Panc1 (cell line): ENCODE data around the gene ALKBH4. TPM values are rescaled to one million over a fixed set of nuclear protein-coding genes. Genes with fewer than 3 reads are reported as not detected.
A peak's percentile ranks its signal among the peaks of the same experiment; 100 is the strongest.

ENCODE experiments used
- ATAC-seq: fragments of 200-7000 bp; cut with Tn5 transposase; 2 replicates; pipeline ENCODE4 v1.9.1; 2020; ENCODE audit warnings: mild to moderate bottlenecking, moderate library complexity
- BruUV-seq: library from RNA; stranded (reverse); fragments of 400-500 nt; replicated peaks from 2 replicates; lab custom pipeline; 2021; lab: Mats Ljungman, UMichigan
- CTCF ChIA-PET: fragments of 300-600 bp; sonication (Branson Sonifier 250); formaldehyde crosslinking; loops from one replicate; lab custom pipeline; 2022; ENCODE audit warnings: antibody characterized with exemption; lab: Charles Lee
- POLR2A ChIA-PET: fragments of 300-600 bp; sonication (Branson Sonifier 250); formaldehyde crosslinking; loops from one replicate; lab custom pipeline; 2022; ENCODE audit warnings: antibody characterized with exemption; lab: Charles Lee
- DNase-seq: peaks from one replicate; pipeline ENCODE4 v3.0.0-alpha.2; 2010; ENCODE audit warnings: low read depth, low spot score
- H3K27ac ChIP-seq: 2 replicates; pipeline ENCODE4 v1.5.1; 2011; ENCODE audit warnings: mild to moderate bottlenecking, low read length, inconsistent platforms
- H3K27me3 ChIP-seq: fragments of 200-500 bp; sonication (Bioruptor generic); 2 replicates; pipeline ENCODE4 v1.6.0; 2014; ENCODE audit warnings: low read length, inconsistent platforms; ENCODE audit not compliant: control insufficient read depth, insufficient read depth
- H3K36me3 ChIP-seq: fragments of 200-500 bp; sonication (Bioruptor generic); 2 replicates; pipeline ENCODE4 v1.5.1; 2014; ENCODE audit warnings: inconsistent platforms, mild to moderate bottlenecking, low read length, moderate library complexity; ENCODE audit not compliant: control insufficient read depth, insufficient read depth
- H3K4me1 ChIP-seq: 2 replicates; pipeline ENCODE4 v1.5.1; 2011; ENCODE audit warnings: inconsistent platforms, mild to moderate bottlenecking, low read length, moderate library complexity; ENCODE audit not compliant: control insufficient read depth, insufficient read depth
- H3K4me3 ChIP-seq, 2 experiments: 2 replicates each; pipeline ENCODE4 v1.5.1; 2011 to 2012; ENCODE audit warnings: low read depth in 2 of 2, low read length in 2 of 2, mild to moderate bottlenecking in 2 of 2, inconsistent platforms in 1 of 2, moderate library complexity in 1 of 2
- H3K9me3 ChIP-seq: fragments of 200-500 bp; sonication (Bioruptor generic); 2 replicates; pipeline ENCODE4 v1.5.1; 2014; ENCODE audit warnings: low read depth, mild to moderate bottlenecking, inconsistent platforms, low read length, moderate library complexity; ENCODE audit not compliant: control insufficient read depth, insufficient read depth
- CTCF ChIP-seq: fragments of 450-650 bp; IDR thresholded peaks from 2 replicates; pipeline ENCODE4 v1.5.1; 2017; ENCODE audit warnings: mild to moderate bottlenecking
- POLR2AphosphoS5 ChIP-seq: IDR thresholded peaks from 2 replicates; pipeline ENCODE4 v1.6.1; 2012; ENCODE audit warnings: mild to moderate bottlenecking, low read depth, low read length, moderate library complexity
- REST ChIP-seq, 2 experiments: IDR thresholded peaks; 2 replicates each; pipeline ENCODE4 v1.6.1; 2011 to 2012; ENCODE audit warnings: low read depth in 2 of 2, control low read depth in 1 of 2, low read length in 1 of 2, mild to moderate bottlenecking in 1 of 2, moderate library complexity in 1 of 2; ENCODE audit not compliant: insufficient read depth in 1 of 2
- SIN3A ChIP-seq: IDR thresholded peaks from 2 replicates; pipeline ENCODE4 v1.6.1; 2012; ENCODE audit warnings: low read depth, mild to moderate bottlenecking, low read length, moderate library complexity, borderline replicate concordance; ENCODE audit not compliant: insufficient read depth
- TCF7L2 ChIP-seq: IDR thresholded peaks from 2 replicates; pipeline ENCODE4 v1.6.1; 2011; ENCODE audit warnings: mild to moderate bottlenecking, low read depth, low read length, inconsistent platforms
- in situ Hi-C: cut with HindIII; loops from 2 replicates; pipeline ENCODE4 v1.10.0; 2016; ENCODE audit warnings: low sequenced_read_pairs, low pct_unique_long_range_greater_than_20kb
- intact Hi-C: fragments of 100-400 bp; cut with micrococcal nuclease; formaldehyde crosslinking; loops from one replicate; pipeline ENCODE4 v1.10.0; 2022; ENCODE audit not compliant: unreplicated experiment
- total RNA-seq: library from RNA; stranded (reverse); gene quantifications from one replicate; pipeline ENCODE4 v1.2.1, GENCODE V29; 2021; ENCODE audit not compliant: unreplicated experiment

ALKBH4 gene
- total RNA-seq, 1 experiment from 2014 or later: 19.0 TPM

GRCh38 chr7:102471791-102472125 is 7.1 kb upstream of the ALKBH4 start:
- BruUV-seq: no TSS peak
- in situ Hi-C loops (no loop called here), intact Hi-C loops (no loop called here)
- ATAC-seq (0 out of 2 replicates have a peak, but pooled peaks have one; percentile 2), DNase-seq (no peak)
- no peaks in the 10 kb centered on the region for H3K27me3 ChIP-seq
- no peaks in the 10 kb centered on the region for H3K4me1 ChIP-seq
- ChIA-PET CTCF (no interaction called here), POLR2A (no interaction called here)
- no peak overlapping the region for H3K4me3 ChIP-seq
- no peaks in the 10 kb centered on the region for H3K9me3 ChIP-seq
- TF ChIP-seq TCF7L2: no peak
- no peak for TF ChIP-seq REST (IDR thresholded peaks at IDR 0.05; ENCODE audit: insufficient read depth in 1 of 2, low read depth in 2 of 2, low read length in 1 of 2)
- TF ChIP-seq POLR2AphosphoS5: no peak
- no peak for TF ChIP-seq CTCF
- no peak for TF ChIP-seq SIN3A
- H3K36me3 ChIP-seq: no peaks in the 10 kb centered on the region; the same call in 1 of the 2 replicates
- H3K27ac ChIP-seq: no peak overlapping the region

GRCh38 chr7:102469972-102470825 is 5.5 kb upstream of the ALKBH4 start:
- H3K9me3 ChIP-seq: no peaks in the 10 kb centered on the region
- no peak for TF ChIP-seq TCF7L2
- no peak for TF ChIP-seq CTCF
- TF ChIP-seq POLR2AphosphoS5: no peak
- no peak for TF ChIP-seq SIN3A
- TF ChIP-seq REST (IDR thresholded peaks at IDR 0.05; ENCODE audit: insufficient read depth in 1 of 2, low read depth in 2 of 2, low read length in 1 of 2): no peak
- in situ Hi-C loops: no loop called here
- no TSS peak for BruUV-seq
- H3K27me3 ChIP-seq: no peaks in the 10 kb centered on the region
- DNase-seq: no peak
- H3K36me3 ChIP-seq: no peaks in the 10 kb centered on the region; the same call in 1 of the 2 replicates
- ChIA-PET POLR2A (no interaction called here), CTCF (no interaction called here)
- peaks cover 5% of the 10 kb centered on the region for H3K4me1 ChIP-seq
- intact Hi-C loops: no loop called here
- H3K27ac ChIP-seq: no peak overlapping the region
- no peak overlapping the region for H3K4me3 ChIP-seq
- no peak for ATAC-seq
